Activated CD4-positive, alpha-beta T cell treated with anti-CD3 and anti-CD28 coated beads for 1 hour (primary cell): ENCODE data around the gene BCL2.

ENCODE experiments used
- DNase-seq: peaks from one replicate; pipeline ENCODE4 v3.0.0-alpha.2; 2020

The BCL2 gene

GRCh38 chr18:63284827-63285733 lies 34.5 kb downstream of the BCL2 start:
- no peak for DNase-seq

GRCh38 chr18:63284173-63284799 lies 35.3 kb downstream of the BCL2 start:
- no peak for DNase-seq

GRCh38 chr18:63283305-63284094 lies 36.1 kb downstream of the BCL2 start:
- DNase-seq = no peak

- no peak for DNase-seq
These were observed 36.8 kb downstream of the BCL2 start for GRCh38 chr18:63282793-63283192.

GRCh38 chr18:63273222-63273927 lies 46.2 kb downstream of the BCL2 start:
- no peak for DNase-seq

GRCh38 chr18:63272638-63273037 lies 46.9 kb downstream of the BCL2 start:
- DNase-seq = no peak

GRCh38 chr18:63271881-63272299 lies 47.7 kb downstream of the BCL2 start:
- DNase-seq = no peak

- no peak for DNase-seq
These were observed 48.4 kb downstream of the BCL2 start for GRCh38 chr18:63271148-63271547.

GRCh38 chr18:63267975-63268721 lies 51.4 kb downstream of the BCL2 start:
- DNase-seq = no peak

- DNase-seq = no peak
These were observed 52.4 kb downstream of the BCL2 start for GRCh38 chr18:63266888-63267790.

- no peak for DNase-seq
These were observed 54.2 kb downstream of the BCL2 start for GRCh38 chr18:63265326-63265725.

- no peak for DNase-seq
These were observed 54.7 kb downstream of the BCL2 start for GRCh38 chr18:63264871-63265270.

GRCh38 chr18:63263444-63263843 lies 56.1 kb downstream of the BCL2 start:
- no peak for DNase-seq

GRCh38 chr18:63262369-63263335 lies 56.9 kb downstream of the BCL2 start:
- no peak for DNase-seq

GRCh38 chr18:63261029-63261428 lies 58.5 kb downstream of the BCL2 start:
- no peak for DNase-seq

GRCh38 chr18:63260380-63260754 lies 59.2 kb downstream of the BCL2 start:
- no peak for DNase-seq

GRCh38 chr18:63259567-63260379 lies 59.8 kb downstream of the BCL2 start:
- DNase-seq = no peak

- no peak for DNase-seq
These were observed 60.6 kb downstream of the BCL2 start for GRCh38 chr18:63258749-63259566.
